KMS-11 (cell line): ENCODE data around the gene MAS1.

Source experiments
- H2AFZ ChIP-seq: fragments of 200-600 bp; sonication (generic); 2 replicates; pipeline ENCODE4 v1.6.1; 2016; ENCODE audit warnings: antibody characterized with exemption, mixed run types, low read depth
- H3K27ac ChIP-seq: fragments of 200-600 bp; sonication (generic); 2 replicates; pipeline ENCODE4 v1.6.1; 2016; ENCODE audit warnings: mild to moderate bottlenecking, mixed run types
- H3K27me3 ChIP-seq: fragments of 200-600 bp; sonication (generic); 2 replicates; pipeline ENCODE4 v1.6.1; 2017; ENCODE audit warnings: mild to moderate bottlenecking, low read depth, mixed run types, moderate library complexity; ENCODE audit not compliant: insufficient read depth
- H3K36me3 ChIP-seq: fragments of 200-600 bp; sonication (generic); 2 replicates; pipeline ENCODE4 v1.6.1; 2017; ENCODE audit warnings: mild to moderate bottlenecking, mixed run types; ENCODE audit not compliant: insufficient read depth
- H3K4me1 ChIP-seq: fragments of 200-600 bp; sonication (generic); 2 replicates; pipeline ENCODE4 v1.6.1; 2016; ENCODE audit warnings: mild to moderate bottlenecking, low read depth, mixed run types; ENCODE audit not compliant: poor library complexity, severe bottlenecking
- H3K4me2 ChIP-seq: fragments of 200-600 bp; sonication (generic); 2 replicates; pipeline ENCODE4 v1.7.0; 2016; ENCODE audit warnings: mild to moderate bottlenecking, mixed run types
- H3K4me3 ChIP-seq: fragments of 200-600 bp; sonication (generic); IDR thresholded peaks from 2 replicates; pipeline ENCODE4 v1.6.1; 2017; ENCODE audit warnings: low read depth, low read length, mixed read lengths; ENCODE audit not compliant: insufficient read depth
- H3K79me2 ChIP-seq: fragments of 200-600 bp; sonication (generic); 2 replicates; pipeline ENCODE4 v1.6.1; 2016; ENCODE audit warnings: low read depth, mixed run types; ENCODE audit not compliant: insufficient read depth
- H3K9ac ChIP-seq: fragments of 200-600 bp; sonication (generic); 2 replicates; pipeline ENCODE4 v1.6.1; 2016; ENCODE audit warnings: mild to moderate bottlenecking, mixed run types
- H4K20me1 ChIP-seq: fragments of 200-600 bp; sonication (generic); 2 replicates; pipeline ENCODE4 v1.6.1; 2016; ENCODE audit warnings: mild to moderate bottlenecking, mixed run types; ENCODE audit not compliant: insufficient read depth
- CTCF ChIP-seq: fragments of 200-600 bp; sonication (generic); conservative IDR thresholded peaks from 2 replicates; pipeline ENCODE4 v1.6.1; 2017; ENCODE audit warnings: low read depth, mild to moderate bottlenecking, antibody characterized with exemption, low read length, moderate library complexity, mixed read lengths

Gene MAS1

GRCh38 chr6:159892053-159892452, 1.3 kb downstream of the MAS1 start:
- Histone ChIP-seq H3K4me1 (no peaks in the 10 kb centered on the region), H3K9ac (no peak overlapping the region), H2AFZ (no peak overlapping the region), H3K36me3 (no peaks in the 10 kb centered on the region), H4K20me1 (no peaks in the 10 kb centered on the region), H3K27ac (no peak overlapping the region), H3K27me3 (no peaks in the 10 kb centered on the region), H3K4me2 (no peak overlapping the region), H3K79me2 (no peaks in the 10 kb centered on the region), H3K4me3 (no peak overlapping the region)
- TF ChIP-seq CTCF = no peak

DNA sequence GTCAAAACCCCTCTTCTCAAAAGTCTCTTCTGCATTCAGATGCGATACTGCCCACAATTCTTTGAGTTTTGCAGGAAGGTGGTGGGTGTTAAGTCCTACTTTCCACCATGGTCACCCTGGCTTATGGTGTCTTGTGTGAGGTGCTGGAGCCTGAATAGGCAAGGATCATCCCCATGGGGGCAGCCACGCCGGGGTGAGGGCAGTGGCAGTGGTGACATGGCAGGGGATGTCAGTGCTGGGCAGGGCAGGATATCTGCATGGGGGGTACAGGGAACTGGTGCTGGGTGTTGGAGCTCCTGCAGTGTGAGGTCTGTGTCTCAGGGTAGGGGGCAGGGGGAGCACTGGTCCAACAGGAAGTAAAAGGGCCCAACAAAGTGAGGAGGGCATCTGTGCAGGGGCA, 2.3 kb downstream of the MAS1 start:
- Histone ChIP-seq H3K9ac (no peak overlapping the region), H2AFZ (no peak overlapping the region), H3K4me2 (no peak overlapping the region), H3K36me3 (no peaks in the 10 kb centered on the region), H3K4me1 (no peaks in the 10 kb centered on the region), H4K20me1 (no peaks in the 10 kb centered on the region), H3K4me3 (no peak overlapping the region), H3K27me3 (no peaks in the 10 kb centered on the region), H3K27ac (no peak overlapping the region), H3K79me2 (no peaks in the 10 kb centered on the region)
- no peak for TF ChIP-seq CTCF

DNA sequence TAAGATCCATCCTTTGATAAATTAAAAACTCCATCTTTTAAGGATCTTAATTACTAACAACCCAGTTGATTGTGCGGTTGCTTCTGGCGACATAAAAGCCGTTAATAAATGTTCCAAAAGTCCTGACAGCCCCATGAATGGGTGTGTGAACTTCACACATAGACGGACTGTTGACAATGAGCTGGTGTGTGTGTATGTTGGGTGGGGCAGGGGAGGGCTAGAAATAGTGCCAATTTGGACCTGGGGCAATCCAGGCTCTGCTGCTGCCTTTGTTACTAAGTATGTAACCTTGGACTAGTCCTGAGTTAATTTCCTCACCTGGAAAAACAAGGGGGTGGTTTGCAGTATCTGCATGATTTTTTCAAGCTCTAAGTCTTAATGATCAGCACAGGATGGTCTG, 4.2 kb downstream of the MAS1 start:
- H4K20me1 ChIP-seq = no peaks in the 10 kb centered on the region
- no peak overlapping the region for H2AFZ ChIP-seq
- H3K4me2 ChIP-seq = no peak overlapping the region
- no peaks in the 10 kb centered on the region for H3K79me2 ChIP-seq
- no peaks in the 10 kb centered on the region for H3K27me3 ChIP-seq
- no peak overlapping the region for H3K9ac ChIP-seq
- no peaks in the 10 kb centered on the region for H3K36me3 ChIP-seq
- H3K4me3 ChIP-seq = no peak overlapping the region
- H3K4me1 ChIP-seq = peaks cover 8% of the 10 kb centered on the region
- H3K27ac ChIP-seq = no peak overlapping the region
- TF ChIP-seq CTCF = no peak

DNA sequence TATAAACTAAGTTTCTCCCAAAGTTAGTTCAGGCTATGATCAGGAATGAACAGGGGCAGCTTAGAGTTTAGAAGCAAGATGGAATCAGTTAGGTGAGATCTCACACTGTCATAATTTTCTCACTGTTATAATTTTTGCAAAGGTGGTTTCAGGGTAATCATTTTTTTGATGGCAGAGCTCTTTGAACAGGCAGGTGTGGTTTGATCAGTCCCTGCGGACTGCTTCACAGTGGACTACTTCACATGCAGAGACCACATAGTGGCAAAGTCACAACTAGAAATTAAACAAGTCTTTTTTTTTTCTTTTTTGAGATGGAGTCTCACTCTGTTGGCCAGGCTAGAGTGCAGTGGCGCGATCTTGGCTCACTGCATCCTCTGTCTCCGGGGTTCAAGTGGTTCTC, 6.8 kb downstream of the MAS1 start:
- H4K20me1 ChIP-seq = no peaks in the 10 kb centered on the region
- H3K27ac ChIP-seq = no peak overlapping the region
- H3K9ac ChIP-seq = no peak overlapping the region
- H2AFZ ChIP-seq = no peak overlapping the region
- no peaks in the 10 kb centered on the region for H3K27me3 ChIP-seq
- no peak for TF ChIP-seq CTCF
- H3K4me2 ChIP-seq = no peak overlapping the region
- H3K4me1 ChIP-seq = peaks cover 17% of the 10 kb centered on the region
- no peaks in the 10 kb centered on the region for H3K79me2 ChIP-seq
- no peak overlapping the region for H3K4me3 ChIP-seq
- no peaks in the 10 kb centered on the region for H3K36me3 ChIP-seq

DNA sequence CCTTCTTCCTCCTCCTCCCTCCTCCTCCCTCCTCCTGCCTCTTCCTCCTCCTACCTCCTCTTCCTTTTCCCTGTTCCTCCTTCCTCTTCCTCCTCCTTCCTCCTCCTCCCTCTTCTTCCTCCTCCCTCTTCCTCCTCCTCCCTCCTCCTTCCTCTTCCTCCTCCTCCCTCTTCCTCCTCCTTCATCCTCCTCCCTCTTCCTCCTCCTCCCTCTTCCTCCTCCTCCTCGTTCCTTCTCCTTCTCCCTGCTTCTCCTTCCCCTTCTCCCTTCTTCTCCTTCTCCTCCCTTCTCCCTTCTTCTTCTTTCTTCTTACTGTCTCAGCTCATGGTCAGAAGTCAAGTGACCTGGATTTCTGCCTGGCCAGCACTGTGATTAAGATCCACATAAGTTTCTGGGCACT, 7.7 kb downstream of the MAS1 start:
- H3K79me2 ChIP-seq = no peaks in the 10 kb centered on the region
- no peak overlapping the region for H3K4me3 ChIP-seq
- H3K4me1 ChIP-seq = peaks cover 17% of the 10 kb centered on the region
- no peak for TF ChIP-seq CTCF
- no peaks in the 10 kb centered on the region for H3K36me3 ChIP-seq
- no peaks in the 10 kb centered on the region for H4K20me1 ChIP-seq
- no peak overlapping the region for H3K9ac ChIP-seq
- H3K4me2 ChIP-seq = no peak overlapping the region
- H2AFZ ChIP-seq = no peak overlapping the region
- no peak overlapping the region for H3K27ac ChIP-seq
- no peaks in the 10 kb centered on the region for H3K27me3 ChIP-seq
